Cerebellar nuclear complex (tissue), 1 donor: ENCODE results near the gene RPP21.

Source experiments
- DNase-seq, 2 experiments: peaks; one replicate each; lab custom pipeline; 2025; lab: John Stamatoyannopoulos, UW

RPP21 gene

DNA sequence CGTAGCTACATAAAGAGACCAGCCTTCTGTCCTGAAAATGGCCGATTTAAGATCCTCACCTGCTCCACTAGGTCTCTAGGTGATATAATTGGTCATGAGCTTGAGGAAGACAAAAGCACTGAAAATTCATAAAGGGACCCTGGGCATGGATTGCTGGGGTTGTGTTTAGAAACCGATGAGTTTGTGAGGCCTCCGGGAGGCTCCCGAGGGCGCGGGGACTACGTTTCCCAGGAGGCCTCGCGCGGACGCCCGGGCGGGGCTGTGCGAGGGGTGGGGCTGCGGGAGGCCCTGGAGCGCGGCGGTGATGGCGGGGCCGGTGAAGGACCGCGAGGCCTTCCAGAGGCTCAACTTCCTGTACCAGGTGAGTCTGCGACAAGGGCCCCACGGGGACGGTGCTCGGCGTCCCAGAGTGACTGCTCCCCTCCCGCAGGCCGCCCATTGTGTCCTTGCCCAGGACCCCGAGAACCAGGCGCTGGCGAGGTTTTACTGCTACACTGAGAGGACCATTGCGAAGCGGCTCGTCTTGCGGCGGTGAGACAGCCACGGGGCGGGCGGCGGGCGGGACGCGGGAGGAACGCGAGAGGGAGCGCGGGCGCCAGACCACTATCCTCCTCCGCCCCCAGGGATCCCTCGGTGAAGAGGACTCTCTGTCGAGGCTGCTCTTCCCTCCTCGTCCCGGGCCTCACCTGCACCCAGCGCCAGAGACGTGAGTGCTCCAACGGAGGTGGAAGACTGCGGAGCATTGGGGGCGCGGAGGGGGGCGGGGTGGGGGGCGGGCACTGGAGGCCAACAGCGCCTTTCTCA, at the start of gene RPP21:
Gene RPP21, plus strand, starts transcription at position 289 of the 804 bp plus-strand sequence. Its CDS starts 16 bp downstream, at position 305.
- peak in 1 of 2 experiments; percentile 50 for DNase-seq

- no peak for DNase-seq
Measured at GRCh38 chr6:30295837-30296236, 49.1 kb upstream of the RPP21 start.

DNA sequence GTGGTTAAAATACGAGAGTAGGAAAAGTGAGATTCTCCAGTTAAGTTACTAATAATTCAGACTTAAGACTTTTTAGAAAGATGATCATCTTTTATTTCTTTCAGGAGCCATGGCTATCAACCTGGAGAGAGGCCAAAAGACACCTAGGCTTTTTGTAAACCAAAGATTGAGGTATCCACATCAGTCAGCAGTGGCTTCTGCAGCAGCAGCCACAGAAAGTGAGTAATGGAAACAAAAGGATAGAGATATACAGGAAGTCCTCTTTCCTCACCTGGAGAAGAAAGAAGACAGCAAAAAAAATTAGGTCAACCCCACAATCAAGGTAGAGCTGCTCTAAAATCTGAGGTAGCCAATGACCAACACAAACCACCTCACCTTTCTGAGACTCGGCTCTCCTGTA, 41.0 kb upstream of the RPP21 start:
- no peak for DNase-seq

GRCh38 chr6:30311101-30311500, 33.9 kb upstream of the RPP21 start:
- no peak for DNase-seq

- no peak for DNase-seq
Measured at GRCh38 chr6:30311671-30312070, 33.3 kb upstream of the RPP21 start.

DNA sequence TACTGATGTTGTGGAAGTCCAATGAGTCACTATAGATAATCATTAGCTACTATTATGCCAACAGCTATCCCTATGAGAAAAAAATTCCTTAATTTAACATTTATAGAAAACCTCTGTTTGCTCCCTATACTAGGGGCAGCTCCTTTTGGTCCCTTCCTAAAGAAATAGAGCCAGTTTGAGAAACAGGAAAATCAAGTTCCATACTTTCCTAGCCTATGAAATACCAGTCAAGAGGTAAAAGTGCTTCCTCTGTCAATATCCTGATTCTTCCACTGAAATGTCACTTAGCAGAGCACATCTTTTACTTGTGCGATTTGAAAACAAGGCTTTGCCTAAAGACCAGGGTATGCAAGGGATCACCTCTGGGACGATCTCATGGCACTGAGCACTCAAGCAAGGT, 32.7 kb upstream of the RPP21 start:
- no peak for DNase-seq

GRCh38 chr6:30312676-30313321, 32.2 kb upstream of the RPP21 start:
- DNase-seq = no peak

- DNase-seq = no peak
Measured at GRCh38 chr6:30315156-30315555, 29.8 kb upstream of the RPP21 start.

DNA sequence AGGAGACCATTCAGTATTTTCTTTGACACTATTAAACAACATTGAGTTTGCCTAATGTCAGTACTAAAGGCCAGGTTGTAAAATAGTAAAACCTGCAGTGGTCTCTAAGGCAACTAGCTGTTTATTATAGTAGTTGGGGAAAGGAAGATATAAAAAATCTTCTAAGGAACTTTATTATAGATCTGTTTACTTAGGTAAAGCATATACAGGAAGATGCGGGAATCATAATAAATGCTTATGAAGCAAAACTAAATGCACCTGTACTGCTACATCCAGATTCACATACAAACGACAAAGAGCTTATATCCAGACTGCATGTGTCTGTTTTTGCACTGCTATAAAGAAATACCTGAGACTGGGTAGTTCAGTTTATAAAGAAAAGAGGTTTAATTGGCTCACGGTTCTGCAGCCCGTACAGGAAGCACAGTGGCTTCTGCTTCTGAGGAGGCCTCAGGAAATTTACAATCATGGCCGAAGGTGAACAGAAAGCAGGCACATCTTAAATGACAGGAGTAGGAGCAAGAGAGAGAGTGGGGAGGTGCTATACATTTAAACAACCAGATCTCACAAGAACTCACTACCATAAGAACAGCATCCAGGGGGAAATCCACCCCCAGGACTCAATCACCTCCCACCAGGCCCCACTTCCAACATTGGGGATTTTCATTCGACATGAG, 26.9 kb upstream of the RPP21 start:
- DNase-seq = no peak

- no peak for DNase-seq
Measured at GRCh38 chr6:30319146-30319835, 25.7 kb upstream of the RPP21 start.

- DNase-seq = no peak
Measured at GRCh38 chr6:30321692-30322388, 23.1 kb upstream of the RPP21 start.

DNA sequence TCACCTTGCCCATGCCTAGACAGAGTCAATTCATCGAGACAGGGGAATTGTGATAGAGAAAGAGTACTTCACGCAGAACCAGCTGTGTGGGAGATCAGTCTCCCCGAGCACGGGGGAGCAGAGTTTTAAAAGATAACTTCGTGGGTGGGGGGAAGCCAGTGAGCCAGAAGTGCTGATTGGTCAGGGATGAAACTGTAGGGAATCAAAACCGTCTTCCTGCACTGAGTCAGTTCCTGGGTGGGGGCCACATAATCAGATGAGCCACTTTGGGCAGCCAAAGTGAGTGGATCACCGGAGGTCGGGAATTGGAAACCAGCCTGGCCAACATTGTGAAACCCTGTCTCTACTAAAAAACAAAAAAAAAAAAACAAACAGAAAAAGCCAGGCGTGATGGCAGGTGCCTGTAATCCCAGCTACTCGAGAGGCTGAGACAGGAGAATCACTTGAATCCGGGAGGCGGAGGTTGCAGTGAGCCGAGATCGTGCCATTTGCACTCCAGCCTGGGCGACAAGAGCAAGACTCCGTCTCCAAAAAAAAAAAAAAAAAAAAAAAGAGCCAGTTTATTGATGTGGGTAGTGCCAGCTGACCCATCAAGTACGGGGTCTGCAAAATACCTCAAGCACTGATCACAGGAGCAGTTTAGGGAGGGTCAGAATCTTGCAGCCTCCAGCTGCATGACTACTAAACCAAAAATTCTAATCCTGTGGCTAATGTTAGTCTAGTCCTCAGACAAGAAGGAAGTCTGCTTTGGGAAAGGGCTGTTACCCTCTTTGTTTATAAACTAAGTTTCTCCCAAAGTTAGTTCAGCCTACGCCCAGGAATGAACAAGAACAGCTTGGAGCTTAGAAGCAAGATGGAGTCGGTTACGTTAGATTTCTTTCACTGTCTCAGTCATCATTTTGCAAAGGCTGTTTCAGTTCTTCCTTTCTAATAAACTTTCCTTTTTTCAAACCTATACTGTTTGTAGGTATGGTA, 22.1 kb upstream of the RPP21 start:
- no peak for DNase-seq

DNA sequence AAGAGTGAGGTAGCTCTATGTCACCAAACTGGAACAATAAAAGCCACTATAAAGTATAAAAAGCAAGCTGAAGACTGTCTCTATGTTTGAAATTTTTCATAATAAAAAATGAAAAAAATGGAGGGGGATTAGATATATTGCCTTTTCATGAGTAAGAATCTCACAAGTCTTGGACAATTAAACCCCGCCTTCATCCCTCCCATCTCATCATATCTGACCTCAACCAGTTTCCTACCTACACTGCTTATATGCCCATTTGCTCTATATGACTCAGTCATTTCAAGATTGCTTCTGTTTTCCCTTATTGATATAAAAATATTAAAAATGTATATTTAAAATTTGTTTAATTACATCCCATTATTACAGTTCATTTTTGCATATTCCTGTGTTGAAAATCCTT, 21.1 kb upstream of the RPP21 start:
- DNase-seq = no peak

GRCh38 chr6:30325150-30325872, 19.6 kb upstream of the RPP21 start:
- DNase-seq = no peak

DNA sequence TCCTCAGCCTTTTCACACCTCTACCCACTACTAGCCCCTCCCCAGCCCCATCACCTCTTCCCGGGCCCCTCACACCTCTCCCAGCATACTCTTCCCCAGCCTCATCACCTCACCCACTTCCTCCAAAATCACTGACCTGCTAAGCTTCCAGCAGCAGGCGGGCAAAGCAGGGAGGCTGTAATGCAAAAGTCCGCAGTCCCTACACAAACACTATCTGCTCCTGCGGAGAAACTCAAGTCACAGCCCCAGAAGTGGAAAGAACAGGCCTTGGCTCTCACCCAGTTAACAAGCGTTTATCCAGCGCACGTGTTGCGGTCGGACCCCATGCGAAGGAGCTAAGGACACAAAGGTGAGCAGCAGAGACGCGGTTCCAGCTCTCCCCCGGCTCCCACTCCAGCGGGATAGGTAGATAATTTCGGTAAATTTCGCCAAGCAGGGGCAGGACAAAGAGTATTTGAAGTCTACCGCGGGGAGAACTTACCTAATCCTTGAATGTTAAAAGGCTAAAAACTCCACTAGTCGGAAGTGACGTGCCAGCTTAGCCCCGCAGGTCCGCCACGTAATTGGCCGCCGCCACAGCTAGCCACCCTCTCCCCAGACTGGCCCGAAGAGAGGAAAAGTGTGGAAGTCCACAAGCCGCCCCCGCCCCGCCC, 19.0 kb upstream of the RPP21 start:
- DNase-seq = peak in 1 of 2 experiments; percentile 28

DNA sequence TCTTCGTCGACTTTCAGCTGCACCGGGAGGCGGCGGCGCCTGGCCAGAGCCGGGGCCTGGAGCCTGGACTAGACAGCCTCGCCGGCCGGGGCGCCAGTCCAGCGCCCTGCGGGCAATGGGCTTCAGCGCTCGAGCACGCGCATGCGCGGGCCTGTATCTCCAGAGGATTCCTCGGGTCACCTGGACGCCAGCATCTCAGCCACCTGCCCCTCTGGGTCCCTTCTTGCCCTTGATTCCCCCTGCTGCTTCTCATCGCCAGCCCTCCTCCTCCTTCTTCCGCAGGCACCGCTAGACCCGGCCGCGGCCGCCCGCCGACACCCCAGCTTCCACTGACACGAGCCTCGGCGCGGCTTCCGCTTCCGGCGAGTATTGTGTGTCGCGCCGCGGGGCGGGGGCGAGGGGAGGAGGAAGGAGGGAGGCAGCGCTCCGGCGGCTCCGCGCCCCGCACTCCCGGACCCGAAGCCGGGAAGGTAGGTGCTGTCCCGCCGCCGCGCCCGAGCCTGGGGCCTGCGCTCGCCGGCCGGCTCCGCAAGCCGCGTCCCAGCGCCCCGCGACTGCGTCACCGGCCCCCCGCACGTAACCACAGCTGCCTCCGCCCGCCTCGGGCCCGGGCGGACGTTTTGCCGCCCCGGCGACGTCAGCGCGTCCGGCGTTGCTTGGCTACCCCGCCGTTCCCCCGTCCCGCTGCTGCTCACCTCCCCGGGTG, 18.3 kb upstream of the RPP21 start, which contains the start of gene TRIM39:
Gene TRIM39, plus strand, starts transcription at position 402 of the 706 bp plus-strand sequence. CDS start 2,391 bp downstream, outside the sequence.
- peak in 1 of 2 experiments; percentile 59 for DNase-seq

DNA sequence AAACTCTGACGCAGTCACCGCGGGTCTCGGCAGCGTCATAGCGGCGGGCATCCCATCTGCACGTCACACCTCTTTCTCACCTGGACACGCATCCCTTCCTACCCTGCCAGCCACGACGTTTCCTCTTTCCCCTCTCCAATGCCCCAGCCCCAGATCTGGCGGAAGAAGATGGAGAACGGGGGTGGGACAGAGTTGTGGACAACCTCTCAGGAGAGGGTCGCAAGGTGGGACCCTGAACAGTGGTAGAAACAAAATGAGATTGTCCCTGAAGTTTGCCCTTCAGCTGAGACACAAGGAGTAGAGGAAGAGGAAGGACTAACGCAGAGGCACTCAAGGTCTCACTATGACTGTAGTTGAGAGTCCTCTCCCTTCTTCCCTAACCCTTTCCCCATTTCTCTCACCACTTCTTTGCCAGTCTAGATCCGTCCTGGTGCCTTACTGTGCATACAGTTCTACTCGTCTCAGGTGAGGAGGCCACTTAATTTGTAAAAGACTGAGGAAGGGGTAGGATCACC, 17.7 kb upstream of the RPP21 start:
- no peak for DNase-seq

DNA sequence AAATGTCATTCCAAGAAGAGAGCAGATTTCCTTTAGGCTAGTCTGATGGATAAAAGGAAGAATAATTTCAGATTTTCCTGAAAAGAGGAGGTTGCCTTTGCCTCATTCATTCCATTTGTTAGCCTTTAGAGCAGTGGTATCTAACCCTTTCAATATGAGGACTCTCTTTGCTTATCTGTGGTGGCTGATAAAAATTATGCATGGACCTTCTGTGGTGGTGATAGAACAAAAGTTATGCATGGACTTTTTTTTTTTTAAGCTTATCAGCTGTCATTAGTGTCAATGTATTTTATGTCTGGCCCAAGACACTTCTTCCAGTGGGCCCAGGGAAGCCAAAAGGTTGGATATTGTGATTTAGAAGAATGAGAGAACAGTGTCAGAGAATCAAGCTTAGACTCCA, 16.6 kb upstream of the RPP21 start:
- no peak for DNase-seq
